ENCODE data around the gene GSKIP.
A peak's percentile ranks its signal among the peaks of the same experiment; 100 is the strongest.

Gene GSKIP

DNA sequence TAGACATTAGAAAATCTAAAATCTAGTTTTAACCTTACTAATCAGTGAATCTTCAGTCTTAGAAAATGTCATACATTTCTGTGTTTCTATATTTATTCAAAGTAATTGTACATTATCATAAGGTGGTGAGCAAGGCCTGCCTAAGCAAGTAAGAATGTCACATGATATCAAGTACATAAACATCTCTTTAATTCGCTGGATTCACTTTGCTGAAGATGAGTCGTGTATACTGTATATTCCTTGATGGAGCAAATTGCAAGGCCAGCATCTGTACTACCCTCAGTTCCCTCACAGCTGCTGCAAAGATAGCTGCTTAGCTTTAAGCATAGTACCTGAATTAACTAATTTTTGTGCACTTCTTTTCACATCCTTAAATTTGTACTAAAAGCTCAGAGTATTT lies 20.1 kb downstream of the GSKIP start:
- DNase-seq, result no peak

DNA sequence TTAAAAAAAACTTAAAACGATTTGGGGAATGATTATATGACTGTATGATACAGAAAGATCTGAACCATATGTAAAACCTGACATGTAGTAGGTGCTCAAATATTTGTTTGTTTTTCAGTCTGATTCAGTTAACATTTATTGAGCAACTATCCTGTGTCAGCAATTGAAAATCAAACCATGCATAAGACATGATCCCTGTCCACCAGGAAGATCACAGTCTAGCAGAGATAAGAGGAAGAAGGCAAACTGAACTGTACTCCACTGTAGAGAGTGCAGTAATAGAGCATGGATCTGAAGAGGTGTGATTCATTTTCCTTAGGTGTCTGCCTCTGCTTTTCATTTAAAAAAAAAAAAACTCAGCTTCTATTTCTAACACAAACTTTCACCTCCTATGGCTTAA lies 20.7 kb downstream of the GSKIP start:
- no peak for DNase-seq

DNA sequence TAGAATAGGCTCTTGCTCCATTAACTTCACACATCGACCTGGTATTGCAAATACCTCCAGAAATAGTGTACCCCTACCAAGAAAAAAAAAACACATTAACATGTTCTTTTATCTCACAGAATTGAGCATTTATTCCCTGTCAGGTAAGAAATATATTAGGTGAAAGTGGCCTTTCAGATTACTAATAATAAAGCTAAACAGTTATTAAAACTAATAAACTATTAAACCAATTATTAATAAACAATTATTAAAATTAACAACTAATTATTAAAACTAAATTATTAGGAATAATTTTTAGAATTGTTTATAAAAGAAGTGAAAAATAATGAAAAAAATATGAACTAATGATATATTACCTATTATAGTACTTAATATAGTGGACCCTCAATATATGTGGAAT lies 21.4 kb downstream of the GSKIP start:
- no peak for DNase-seq

DNA sequence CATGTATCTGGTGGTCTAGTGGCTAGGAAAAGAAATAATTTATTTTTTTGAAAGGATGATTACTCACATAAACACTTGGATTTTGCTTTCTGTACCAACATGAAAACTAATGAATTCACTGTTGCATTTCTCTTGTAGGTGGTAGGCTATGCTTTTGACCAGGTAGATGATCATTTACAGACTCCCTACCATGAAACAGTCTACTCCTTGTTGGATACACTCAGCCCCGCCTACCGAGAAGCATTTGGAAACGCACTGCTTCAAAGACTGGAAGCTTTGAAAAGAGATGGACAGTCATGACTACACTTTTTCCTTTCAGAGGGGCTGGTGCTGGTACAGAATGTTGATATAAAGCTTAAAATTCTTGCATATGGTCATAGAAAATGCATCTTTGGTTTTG lies 22.1 kb downstream of the GSKIP start:
- no peak for DNase-seq

DNA sequence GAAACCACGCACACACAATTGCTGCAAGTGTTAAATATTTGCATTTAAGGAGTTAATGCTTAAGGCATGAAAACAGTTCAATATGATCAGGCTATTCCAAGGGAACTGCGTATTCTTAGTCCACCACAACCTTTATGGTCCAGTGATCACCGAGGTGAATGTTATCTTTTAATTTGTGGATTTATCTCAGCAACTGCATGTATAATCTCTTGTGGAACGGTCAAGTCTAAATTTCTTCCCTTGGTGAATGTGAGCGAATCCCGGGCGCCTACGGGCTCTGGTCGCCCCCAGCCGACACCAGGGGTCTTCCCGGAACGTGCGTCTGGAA lies 27.6 kb downstream of the GSKIP start:
- DNase-seq, result no peak

DNA sequence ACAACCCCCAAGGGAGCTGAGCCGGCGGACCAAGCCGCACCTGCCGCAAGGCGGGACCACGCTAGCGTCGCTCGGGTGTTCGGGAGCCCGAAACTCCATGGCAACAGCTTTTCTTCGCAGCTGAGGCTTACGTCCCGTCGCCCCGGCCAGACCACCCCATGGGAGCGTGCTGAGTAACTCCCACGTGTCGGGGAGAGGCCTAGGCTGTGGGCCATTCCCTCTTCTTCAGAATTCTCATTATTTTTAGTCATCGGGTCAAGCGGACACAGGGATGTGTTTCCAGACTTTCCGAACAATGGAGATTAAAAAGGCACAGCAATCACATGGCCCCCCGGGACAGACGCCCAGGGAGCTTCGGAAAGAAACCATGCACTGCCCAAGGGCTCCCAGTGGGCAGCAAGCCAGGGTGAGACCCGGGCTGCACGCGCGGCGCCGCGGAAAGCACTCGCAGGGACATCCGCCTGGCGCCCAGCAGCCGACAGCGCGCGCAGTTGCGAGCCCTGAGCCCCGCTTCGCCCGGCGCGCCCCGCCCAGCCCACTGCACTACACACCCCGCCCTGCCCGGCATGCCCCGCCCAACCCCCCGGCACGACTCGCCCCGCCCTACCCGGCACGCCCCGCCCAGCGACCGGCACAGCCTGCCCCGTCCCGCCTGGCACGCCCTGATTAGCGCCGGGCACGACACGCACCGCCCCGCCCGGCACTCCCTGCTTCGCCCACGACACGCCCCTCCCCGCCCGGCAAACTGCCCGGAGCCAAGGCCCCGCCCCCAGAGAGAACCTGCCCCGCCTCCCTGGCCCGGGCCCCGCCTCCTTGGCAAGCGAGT lies 28.2 kb downstream of the GSKIP start:
- peak; percentile 61 to 89 for DNase-seq

DNA sequence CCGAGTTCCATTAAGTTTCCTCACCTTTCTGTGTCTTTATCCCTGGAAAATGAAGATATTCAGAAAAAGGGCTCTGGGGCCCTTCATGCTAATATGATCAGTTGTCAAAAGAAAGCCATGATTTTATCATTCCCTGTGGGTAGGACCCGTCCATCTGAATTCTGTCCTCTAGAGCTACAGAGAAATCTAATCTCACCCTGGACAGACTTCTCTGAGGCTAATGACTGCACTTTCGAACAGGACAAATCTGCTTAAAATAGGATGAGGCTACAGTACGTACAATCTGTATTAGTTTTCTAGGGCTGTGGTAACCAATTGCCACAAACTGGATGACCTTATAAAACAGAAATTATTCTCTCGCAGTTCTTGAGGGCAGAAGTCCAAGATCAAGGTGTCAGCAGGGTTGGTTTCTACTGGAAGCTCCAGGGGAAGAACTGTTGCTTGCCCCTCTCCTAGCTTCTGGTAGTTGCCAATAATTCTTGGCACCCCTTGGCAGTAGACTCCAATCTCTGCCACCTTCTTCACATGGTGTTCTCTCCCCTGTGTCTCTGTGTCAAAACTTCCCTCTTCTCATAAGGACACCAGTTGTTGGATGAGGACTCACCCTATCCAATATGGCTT lies 29.9 kb downstream of the GSKIP start:
- DNase-seq, result no peak

DNA sequence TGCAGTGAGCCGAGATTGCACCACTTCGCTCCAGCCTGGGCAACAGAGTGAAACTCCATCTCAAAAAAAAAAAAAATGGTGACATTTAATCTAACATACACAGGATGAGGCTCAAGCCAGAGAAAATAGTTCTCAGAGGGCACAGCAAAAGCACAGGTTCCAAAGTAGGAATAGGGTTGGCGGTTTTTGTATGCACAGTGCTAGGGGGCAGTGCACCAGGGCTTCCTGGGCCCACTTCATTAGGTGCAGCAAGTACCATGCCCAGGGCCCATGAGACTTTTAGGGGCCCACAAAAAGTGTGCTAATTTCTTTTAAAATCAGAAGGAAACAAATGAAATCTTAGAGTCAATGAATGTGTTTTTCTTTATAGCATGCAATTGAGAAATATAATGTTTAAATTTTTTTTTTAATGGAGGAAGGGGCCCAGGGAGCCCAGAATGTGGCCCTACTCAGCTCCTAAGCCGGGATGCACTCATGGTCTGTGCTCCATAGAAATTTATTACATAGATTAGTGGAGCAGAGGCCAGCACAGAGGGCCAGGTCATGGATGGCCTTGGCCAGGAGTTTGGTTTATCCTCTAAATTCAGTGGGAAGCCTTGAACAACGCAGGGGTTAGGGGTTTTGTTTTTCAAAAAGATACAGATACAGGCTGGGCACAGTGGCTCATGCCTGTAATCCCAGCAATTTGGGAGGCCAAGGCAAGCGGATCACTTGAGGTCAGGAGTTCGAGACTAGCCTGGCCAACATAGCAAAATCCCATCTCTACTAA lies 30.9 kb downstream of the GSKIP start:
- no peak for DNase-seq

DNA sequence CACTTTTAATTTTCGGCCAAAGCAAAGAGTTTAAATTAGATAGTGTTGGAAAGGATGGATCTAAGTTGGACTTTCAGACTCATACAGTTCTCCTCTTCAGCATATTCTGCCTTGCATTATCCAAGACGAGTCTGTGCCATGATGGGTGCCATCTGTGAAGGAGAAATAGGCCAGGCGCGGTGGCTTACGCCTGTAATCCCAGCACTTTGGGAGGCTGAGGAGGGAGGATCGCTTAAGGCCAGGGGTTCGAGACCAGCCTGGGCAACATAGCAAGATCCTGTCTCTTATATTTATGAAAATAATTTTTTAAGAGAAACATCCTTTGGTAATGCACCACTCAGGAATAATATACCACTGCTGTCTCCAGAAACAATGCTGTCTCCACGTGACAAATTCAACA lies 35.1 kb downstream of the GSKIP start:
- no peak for DNase-seq

DNA sequence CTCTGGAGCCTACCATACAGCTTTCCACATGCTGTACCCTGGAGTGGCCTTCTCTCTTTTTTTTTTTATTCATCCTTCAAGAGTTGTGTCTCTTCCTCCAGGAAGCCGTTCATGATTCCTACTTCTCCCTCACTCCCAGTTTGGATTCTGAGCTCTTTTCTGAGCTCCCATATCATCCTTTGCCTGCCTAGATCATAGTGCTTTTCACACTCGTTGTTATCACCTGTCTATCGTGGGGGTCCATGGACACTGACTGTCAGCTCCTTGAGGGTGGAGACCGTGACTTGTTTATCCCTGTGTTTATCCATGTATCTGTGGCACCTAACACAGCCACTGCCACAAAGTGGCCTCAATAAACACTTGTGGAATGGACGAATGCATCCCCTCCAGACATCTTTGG lies 35.6 kb downstream of the GSKIP start:
- no peak for DNase-seq

DNA sequence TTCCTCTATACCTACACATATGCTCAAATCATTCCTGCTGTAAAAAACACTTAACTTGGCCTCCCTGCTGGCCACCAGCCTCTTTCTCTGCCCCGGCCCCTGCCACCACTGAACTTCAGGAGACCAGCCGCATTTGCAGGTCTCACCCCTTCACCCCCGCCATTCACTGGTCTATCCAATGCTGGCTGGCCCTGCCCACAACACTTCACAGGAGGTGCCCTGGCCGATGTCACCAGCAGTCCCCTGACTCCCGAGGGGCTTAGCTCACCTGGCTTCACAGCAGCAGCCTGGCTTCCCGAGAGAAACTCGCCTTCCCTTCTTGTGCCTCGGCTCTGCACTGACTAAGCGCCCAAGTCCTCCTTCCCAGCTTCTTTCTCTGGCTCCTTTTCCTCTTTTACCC lies 36.1 kb downstream of the GSKIP start:
- DNase-seq, result no peak

DNA sequence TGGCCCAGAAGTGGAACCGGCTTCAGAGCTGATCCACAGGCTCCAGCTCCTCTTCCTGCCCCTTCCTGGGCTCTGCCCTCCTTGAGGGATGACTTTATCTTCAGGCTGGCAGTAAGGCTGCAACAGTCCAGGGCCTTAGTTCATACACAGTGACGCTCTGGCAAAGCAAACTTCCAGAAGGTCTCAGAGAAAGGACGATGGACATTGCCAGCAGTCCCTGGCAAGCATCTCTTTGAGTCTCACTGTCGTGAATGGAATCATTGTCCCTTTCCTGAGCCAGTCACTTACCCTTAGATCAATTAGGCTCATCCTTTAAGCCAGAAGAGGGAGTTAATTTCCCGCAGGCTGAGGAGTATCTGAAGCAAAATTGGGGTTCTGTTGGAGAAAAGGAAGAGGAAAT lies 37.2 kb downstream of the GSKIP start:
- no peak for DNase-seq

DNA sequence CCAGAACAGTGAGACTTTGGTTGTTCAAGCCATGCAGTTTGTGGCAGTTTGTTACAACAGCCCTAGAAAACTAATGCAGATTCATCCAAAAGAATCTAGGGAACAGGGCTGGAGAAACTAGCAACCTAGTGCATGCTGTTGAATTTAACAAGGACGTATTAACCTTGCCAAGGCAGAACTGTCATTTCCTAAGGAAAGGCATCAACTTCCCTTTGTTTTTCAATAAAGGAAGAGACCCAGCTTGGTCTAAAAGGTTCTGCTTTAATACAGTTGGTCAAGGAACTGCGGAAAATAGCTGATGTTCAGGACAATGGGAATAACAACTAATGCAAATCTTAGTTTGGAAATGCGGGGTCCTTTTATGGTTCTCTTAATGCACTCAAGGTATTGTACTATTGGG lies 40.1 kb downstream of the GSKIP start:
- DNase-seq, result no peak

DNA sequence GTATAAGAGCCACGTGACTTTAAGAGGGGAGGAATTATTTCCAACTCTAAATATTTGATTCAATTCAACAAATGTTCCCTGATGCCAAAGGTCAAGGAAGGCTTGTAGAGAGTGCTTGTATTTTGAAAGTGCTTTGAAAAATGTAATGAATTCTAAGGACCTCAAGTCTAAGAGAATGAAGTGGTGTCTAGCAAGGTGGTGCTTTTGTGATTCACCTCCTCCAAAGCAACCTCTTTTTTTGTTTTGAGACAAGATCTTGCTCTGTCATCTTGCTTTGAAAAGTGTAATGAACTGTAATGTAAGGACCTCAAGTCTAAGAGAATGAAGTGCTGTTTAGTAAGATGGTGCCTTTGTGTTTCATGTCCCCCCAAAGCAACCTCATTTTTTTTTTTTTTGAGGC lies 42.4 kb downstream of the GSKIP start:
- DNase-seq, result no peak

DNA sequence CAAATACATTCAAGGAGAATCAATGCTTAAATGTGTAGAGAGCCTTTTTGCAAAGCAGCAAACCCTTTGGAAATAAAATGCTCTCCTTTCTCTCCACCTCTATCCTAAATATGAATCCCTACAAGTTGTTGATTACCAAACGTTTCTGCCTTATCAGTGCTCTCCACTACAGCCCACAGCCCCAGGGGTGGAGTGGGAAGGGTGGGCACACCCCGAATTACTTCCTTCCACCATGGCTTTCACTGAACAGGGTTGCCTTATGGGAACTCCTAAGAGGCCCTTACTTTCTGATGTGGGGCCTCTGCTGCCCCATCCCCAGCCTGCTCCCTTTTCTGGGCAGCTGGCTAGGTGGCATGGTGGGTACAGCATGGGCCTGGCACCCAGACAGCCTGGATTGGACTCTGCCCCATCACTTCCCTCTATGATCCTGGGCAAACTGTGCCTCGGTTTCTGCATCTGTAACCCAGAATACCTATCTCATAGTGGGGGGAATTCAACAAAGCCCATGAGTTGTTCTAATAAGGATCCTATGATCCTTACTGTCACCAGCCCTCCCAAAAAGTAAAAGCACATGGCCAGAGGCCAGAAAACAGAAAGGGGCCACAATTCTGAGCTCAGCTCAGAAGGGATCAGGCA lies 44.7 kb downstream of the GSKIP start:
- DNase-seq, result no peak

DNA sequence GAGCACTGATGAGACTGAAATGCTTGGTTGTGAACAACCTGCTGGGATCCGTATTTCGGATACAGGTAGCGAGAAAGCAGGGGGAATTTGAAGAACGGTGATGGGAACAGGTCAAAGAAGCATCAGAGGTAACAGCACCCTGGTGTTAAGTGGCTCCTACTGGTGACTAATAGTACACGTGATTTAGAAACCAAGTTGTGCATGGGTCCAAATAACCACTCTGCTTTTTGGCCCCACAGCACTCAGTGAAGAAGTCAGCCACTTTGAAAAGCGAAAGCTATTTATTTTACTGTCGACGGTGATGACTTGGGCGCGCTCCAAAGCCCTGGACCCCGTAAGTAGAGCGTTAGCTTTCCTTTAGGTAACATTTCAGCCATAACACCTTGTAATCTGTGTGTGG lies 45.3 kb downstream of the GSKIP start:
- DNase-seq, result no peak

DNA sequence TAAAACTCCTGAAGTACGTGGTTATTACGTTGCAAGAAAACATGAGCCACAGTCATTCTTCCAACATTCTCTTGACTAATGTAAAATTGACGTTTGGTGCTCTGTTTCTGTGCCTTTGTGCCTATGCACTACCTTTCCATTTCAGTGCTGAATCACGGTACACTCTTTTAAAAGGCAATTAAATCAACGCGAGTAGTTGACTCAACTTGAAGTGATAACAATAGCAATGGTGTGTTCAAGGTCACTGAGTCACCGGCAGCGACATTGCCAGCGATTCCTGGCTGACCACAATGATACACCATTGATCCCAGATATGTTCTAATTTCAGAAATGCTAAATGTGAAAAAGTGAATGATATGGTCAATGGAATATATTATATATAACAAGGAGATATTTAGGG lies 46.4 kb downstream of the GSKIP start:
- DNase-seq, result no peak

DNA sequence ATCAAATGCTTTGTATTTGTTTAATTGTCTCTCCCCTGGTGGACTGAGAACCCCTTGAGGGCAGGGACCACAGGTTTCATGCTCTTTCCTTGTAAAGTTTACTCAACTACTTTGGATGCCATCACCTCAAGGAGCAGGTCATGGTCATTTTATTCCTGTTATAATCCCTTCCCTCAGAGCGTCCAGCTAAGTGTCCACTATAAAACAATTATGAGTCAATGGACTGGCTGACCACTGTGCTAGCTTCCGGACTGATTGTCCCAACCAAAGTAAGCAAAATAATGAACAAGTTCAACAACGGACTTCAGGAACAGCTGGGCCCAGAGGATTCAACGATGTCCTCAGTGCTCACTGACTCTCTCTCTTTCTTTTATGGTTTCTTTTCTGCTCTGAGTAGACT lies 46.8 kb downstream of the GSKIP start:
- DNase-seq, result no peak

DNA sequence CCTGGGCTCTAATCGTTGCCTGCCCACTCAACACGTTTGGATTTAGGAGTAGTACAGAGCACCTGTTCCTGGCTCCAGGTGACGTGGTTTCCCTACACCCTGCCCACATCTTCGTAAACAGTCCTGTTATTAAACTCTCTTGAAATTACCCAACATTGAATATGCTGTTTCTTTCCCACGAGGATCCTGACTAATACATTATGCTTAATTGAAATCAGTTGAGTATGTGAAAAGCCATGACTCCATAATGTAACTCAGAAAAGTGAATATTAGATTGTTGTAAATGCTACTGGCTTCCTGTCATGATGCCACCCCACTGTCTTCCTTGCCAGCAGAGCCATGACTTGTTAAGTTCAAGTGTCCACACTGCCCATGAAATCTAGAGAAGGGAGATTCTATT lies 50.2 kb downstream of the GSKIP start:
- no peak for DNase-seq

DNA sequence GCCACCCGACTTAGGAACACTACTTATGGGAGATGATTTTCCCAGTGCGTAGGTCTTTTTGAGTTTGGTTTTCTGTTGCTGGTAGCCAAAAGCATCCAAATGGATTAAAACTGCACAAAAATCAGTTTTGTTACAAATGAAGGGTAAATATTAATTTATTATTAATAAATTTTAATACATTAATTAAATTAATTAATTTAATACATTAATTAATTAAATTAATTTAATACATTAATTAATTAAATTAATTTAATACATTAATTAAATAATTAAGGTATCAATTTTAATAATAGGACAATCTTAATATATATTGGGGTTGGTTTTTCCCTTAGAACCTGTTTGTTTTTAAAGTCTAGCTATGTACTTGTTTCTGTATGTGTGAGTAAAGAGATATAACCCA lies 52.2 kb downstream of the GSKIP start:
- DNase-seq, result no peak

DNA sequence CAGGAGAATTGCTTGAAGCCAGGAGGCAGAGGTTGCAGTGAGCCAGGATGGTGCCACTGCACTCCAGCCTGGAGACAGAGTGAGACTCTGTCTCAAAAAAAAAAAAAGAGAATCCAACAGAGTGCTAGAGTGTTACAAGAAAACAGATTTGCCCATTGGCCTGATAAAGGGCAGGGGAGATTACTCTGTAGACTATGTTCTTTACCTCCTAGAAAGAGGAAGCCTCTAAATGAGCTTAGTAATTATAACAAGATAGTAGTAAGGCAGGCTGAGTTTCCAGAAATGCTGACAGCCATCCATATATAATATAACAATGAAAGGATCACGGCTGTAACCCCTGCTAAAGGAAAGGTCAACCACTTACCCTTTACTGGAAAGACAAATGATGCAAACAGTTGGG lies 53.0 kb downstream of the GSKIP start:
- no peak for DNase-seq

DNA sequence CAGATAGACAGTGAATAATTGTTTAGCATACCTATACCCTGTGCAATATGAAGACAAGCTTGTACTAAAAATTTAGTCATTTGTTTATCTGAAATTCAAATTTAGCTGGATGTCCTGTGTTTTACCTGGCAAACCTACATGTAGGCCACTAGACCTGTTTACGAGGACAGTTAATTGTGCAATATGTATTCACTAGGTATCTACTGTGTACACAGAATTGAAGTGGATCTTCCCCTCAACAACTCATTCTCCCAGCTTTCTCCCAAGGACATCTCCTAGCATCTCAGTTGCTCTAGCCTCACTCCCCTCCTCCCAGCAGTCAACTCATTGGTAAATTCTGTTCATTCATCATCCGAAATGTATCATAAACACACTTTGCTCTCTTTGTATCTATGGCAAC lies 53.9 kb downstream of the GSKIP start:
- no peak for DNase-seq

DNA sequence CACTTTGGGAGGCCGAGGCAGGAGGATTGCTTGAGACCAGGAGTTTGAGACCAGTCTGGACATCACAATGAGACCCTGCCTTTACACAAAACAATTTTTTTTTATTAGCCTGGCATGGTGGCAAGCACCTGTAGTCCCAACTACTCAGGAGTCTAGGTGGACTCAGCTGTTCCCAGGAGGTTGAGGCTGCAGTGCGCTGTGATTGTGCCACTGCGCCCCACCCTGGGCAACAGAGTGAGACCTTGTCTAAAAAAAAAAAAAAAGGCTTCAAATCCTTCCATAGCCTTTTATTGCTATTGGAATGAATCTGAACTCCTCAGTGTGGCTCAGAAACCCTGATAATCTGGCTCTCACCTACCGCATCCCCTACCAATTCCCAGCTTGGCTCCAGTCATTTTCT lies 54.7 kb downstream of the GSKIP start:
- no peak for DNase-seq

DNA sequence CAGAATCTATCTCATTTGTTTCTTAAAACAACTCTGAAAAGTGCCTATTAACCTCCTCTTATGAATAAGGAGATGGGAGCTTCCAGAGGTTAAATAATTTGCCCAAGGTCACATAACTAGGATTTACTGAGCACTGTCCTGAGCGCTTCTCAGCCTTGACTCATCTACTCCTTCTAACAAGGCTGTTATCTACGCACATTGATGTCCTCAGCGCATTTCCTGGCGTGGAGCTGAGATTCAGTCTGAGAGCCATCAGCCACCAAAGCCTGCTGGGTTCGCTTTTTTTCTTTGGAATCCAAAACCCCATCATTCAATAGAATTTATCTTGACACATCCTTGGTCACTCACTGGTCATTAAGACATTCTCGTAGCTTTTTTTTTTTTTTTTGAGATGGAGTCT lies 57.9 kb downstream of the GSKIP start:
- DNase-seq, result no peak

Data from SW 1271 (cell line).